H1 (cell line): ENCODE measurements around the gene CPLX1. TPM values are rescaled to one million over a fixed set of nuclear protein-coding genes. Genes with fewer than 3 reads are reported as not detected.

Experiments
- CTCF ChIA-PET: fragments of 300-600 bp; sonication (Branson Sonifier 250); formaldehyde crosslinking; loops from one replicate; lab custom pipeline; 2021; ENCODE audit not compliant: partially characterized antibody; lab: Charles Lee
- POLR2A ChIA-PET: fragments of 300-600 bp; sonication (Branson Sonifier 250); formaldehyde crosslinking; loops from one replicate; lab custom pipeline; 2021; ENCODE audit warnings: inconsistent platforms; ENCODE audit not compliant: partially characterized antibody; lab: Charles Lee
- DNase-seq, 2 experiments: peaks; one replicate each; pipeline versions ENCODE4 v3.0.0 to v3.0.0-alpha.2; 2010 to 2022; ENCODE audit warnings: low spot score in 2 of 2, low read depth in 1 of 2, mixed read lengths in 1 of 2
- FAIRE-seq: peaks from 2 replicates; lab custom pipeline; 2011; peaks lifted over from hg19 to GRCh38; lab: Jason Lieb, UNC
- H2AFZ ChIP-seq: 2 replicates; pipeline ENCODE4 v1.8.1; 2012; ENCODE audit warnings: low read length, inconsistent platforms
- H2AK5ac ChIP-seq: 2 replicates; pipeline ENCODE4 v1.6.1; 2013; ENCODE audit warnings: low read depth, low read length
- H2BK120ac ChIP-seq: replicated peaks from 2 replicates; pipeline ENCODE3; 2013; ENCODE audit warnings: low read depth, low read length, inconsistent platforms
- H2BK12ac ChIP-seq: 2 replicates; pipeline ENCODE4 v1.6.1; 2013; ENCODE audit warnings: low read depth, low read length
- H2BK15ac ChIP-seq: 2 replicates; pipeline ENCODE4 v1.6.1; 2013; ENCODE audit warnings: low read length
- H2BK20ac ChIP-seq: 2 replicates; pipeline ENCODE4 v1.6.1; 2013; ENCODE audit warnings: low read length
- H2BK5ac ChIP-seq: 2 replicates; pipeline ENCODE4 v1.6.1; 2013; ENCODE audit warnings: low read depth, low read length
- H3K14ac ChIP-seq: 2 replicates; pipeline ENCODE4 v1.6.1; 2013; ENCODE audit warnings: inconsistent platforms; ENCODE audit not compliant: insufficient read length
- H3K18ac ChIP-seq: 2 replicates; pipeline ENCODE4 v1.6.1; 2013; ENCODE audit warnings: low read length; ENCODE audit errors: extremely low read depth
- H3K23ac ChIP-seq: 2 replicates; pipeline ENCODE4 v1.6.1; 2013; ENCODE audit warnings: inconsistent platforms; ENCODE audit not compliant: insufficient read length
- H3K23me2 ChIP-seq: 2 replicates; pipeline ENCODE4 v1.6.1; 2013; ENCODE audit warnings: low read depth, low read length
- H3K27ac ChIP-seq: 2 replicates; pipeline ENCODE4 v1.6.1; 2011; ENCODE audit warnings: low read depth, low read length, inconsistent platforms
- H3K27me3 ChIP-seq, 4 experiments: replicated peaks in 1 of 4; 1 replicate in 1 of 4; 2 replicates in 3 of 4; pipeline versions ENCODE4 v1.6.1 to v1.8.1; 2011 to 2013; ENCODE audit warnings: low read length in 3 of 4, mild to moderate bottlenecking in 3 of 4, inconsistent platforms in 2 of 4, mixed read lengths in 2 of 4, moderate library complexity in 1 of 4; ENCODE audit not compliant: control insufficient read depth in 3 of 4, insufficient read depth in 3 of 4; ENCODE audit errors: extremely low read depth in 1 of 4
- H3K36me3 ChIP-seq, 4 experiments: 2 replicates each; pipeline versions ENCODE4 v1.6.1 to v1.8.1; 2011 to 2013; ENCODE audit warnings: mild to moderate bottlenecking in 4 of 4, low read length in 3 of 4, moderate library complexity in 2 of 4, control low read depth in 1 of 4, inconsistent platforms in 1 of 4; ENCODE audit not compliant: insufficient read depth in 4 of 4, control insufficient read depth in 2 of 4
- H3K4ac ChIP-seq: replicated peaks from 2 replicates; pipeline ENCODE3; 2013; ENCODE audit warnings: low read length, low read depth, mixed read lengths, inconsistent platforms; ENCODE audit not compliant: insufficient read length
- H3K4me1 ChIP-seq, 4 experiments: replicated peaks in 1 of 4; 1 replicate in 1 of 4; 2 replicates in 3 of 4; pipeline versions ENCODE4 v1.6.1 to v1.8.1; 2011 to 2013; ENCODE audit warnings: low read length in 3 of 4, inconsistent platforms in 2 of 4, mixed read lengths in 1 of 4; ENCODE audit not compliant: insufficient read depth in 4 of 4, control insufficient read depth in 3 of 4
- H3K4me2 ChIP-seq, 2 experiments: 2 replicates each; pipeline versions ENCODE4 v1.6.1 to v1.8.1; 2011 to 2013; ENCODE audit warnings: low read depth in 2 of 2, low read length in 2 of 2, control low read depth in 1 of 2, inconsistent platforms in 1 of 2, mild to moderate bottlenecking in 1 of 2; ENCODE audit not compliant: insufficient read depth in 1 of 2
- H3K4me3 ChIP-seq, 4 experiments: fragments of 200-600, 300-600 bp in 1 of 4; sonication (generic), shearing (Covaris generic), sonication (Bioruptor Twin) in 1 of 4; 2 replicates each; pipeline versions ENCODE4 v1.5.1 to v1.8.1; 2011 to 2016; ENCODE audit warnings: low read length in 4 of 4, low read depth in 3 of 4, control low read depth in 2 of 4, inconsistent platforms in 2 of 4, mild to moderate bottlenecking in 2 of 4, mixed read lengths in 1 of 4, moderate library complexity in 1 of 4; ENCODE audit not compliant: insufficient read depth in 2 of 4; ENCODE audit errors: extremely low read depth in 1 of 4
- H3K56ac ChIP-seq: replicated peaks from 2 replicates; pipeline ENCODE3; 2013; ENCODE audit warnings: low read depth, mild to moderate bottlenecking, mixed read lengths, low read length, inconsistent platforms; ENCODE audit not compliant: insufficient read length
- H3K79me1 ChIP-seq: 2 replicates; pipeline ENCODE4 v1.6.1; 2013; ENCODE audit warnings: low read depth, low read length, control low read depth
- H3K79me2 ChIP-seq, 2 experiments: 2 replicates each; pipeline versions ENCODE4 v1.6.1 to v1.8.1; 2012 to 2013; ENCODE audit warnings: low read length in 2 of 2, mild to moderate bottlenecking in 2 of 2, inconsistent platforms in 1 of 2; ENCODE audit not compliant: insufficient read depth in 2 of 2, control insufficient read depth in 1 of 2
- H3K9ac ChIP-seq, 4 experiments: replicated peaks in 1 of 4; 1 replicate in 1 of 4; 2 replicates in 3 of 4; pipeline versions ENCODE4 v1.6.1 to v1.8.1; 2011 to 2013; ENCODE audit warnings: low read depth in 3 of 4, low read length in 3 of 4, control low read depth in 2 of 4, mild to moderate bottlenecking in 2 of 4, moderate library complexity in 2 of 4, inconsistent platforms in 1 of 4; ENCODE audit errors: extremely low read depth in 1 of 4
- H3K9me3 ChIP-seq, 2 experiments: 2 replicates each; pipeline versions ENCODE4 v1.6.1 to v1.8.1; 2012 to 2013; ENCODE audit warnings: mild to moderate bottlenecking in 2 of 2, moderate library complexity in 2 of 2, control low read depth in 1 of 2, inconsistent platforms in 1 of 2, low read depth in 1 of 2, low read length in 1 of 2, mixed read lengths in 1 of 2; ENCODE audit not compliant: insufficient read depth in 2 of 2
- H4K20me1 ChIP-seq, 2 experiments: replicated peaks in 1 of 2; 2 replicates each; pipeline versions ENCODE3 to v1.8.1; 2011 to 2013; ENCODE audit warnings: inconsistent platforms in 2 of 2, low read length in 2 of 2, mild to moderate bottlenecking in 1 of 2; ENCODE audit not compliant: insufficient read depth in 2 of 2, control insufficient read depth in 1 of 2
- H4K5ac ChIP-seq: 2 replicates; pipeline ENCODE4 v1.6.1; 2013; ENCODE audit warnings: low read length, low read depth, mixed read lengths, inconsistent platforms; ENCODE audit not compliant: insufficient read length
- H4K8ac ChIP-seq: 2 replicates; pipeline ENCODE4 v1.8.0; 2013; ENCODE audit warnings: mild to moderate bottlenecking, moderate library complexity, low read length, inconsistent platforms; ENCODE audit not compliant: insufficient read depth; ENCODE audit errors: extremely low read depth
- H4K91ac ChIP-seq: replicated peaks from 2 replicates; pipeline ENCODE3; 2013; ENCODE audit warnings: low read length, mixed read lengths, inconsistent platforms; ENCODE audit not compliant: insufficient read length
- CBX5 ChIP-seq: fragments of 300-800, 300-1000 bp; sonication (generic); IDR thresholded peaks from 2 replicates; pipeline ENCODE4 v1.7.1; 2016; ENCODE audit warnings: antibody characterized with exemption, low read length, low read depth
- CHD2 ChIP-seq: IDR thresholded peaks from 2 replicates; pipeline ENCODE4 v1.6.1; 2012; ENCODE audit warnings: low read length, improper control_type of control experiment
- JUN ChIP-seq: IDR thresholded peaks from 2 replicates; pipeline ENCODE4 v1.6.1; 2011; ENCODE audit warnings: low read depth, mild to moderate bottlenecking, improper control_type of control experiment, low read length
- NANOG ChIP-seq: IDR thresholded peaks from 2 replicates; pipeline ENCODE4 v1.6.1; 2011; ENCODE audit warnings: low read length, low read depth, mild to moderate bottlenecking, inconsistent platforms; ENCODE audit not compliant: insufficient read depth, poor library complexity, severe bottlenecking
- TAF1 ChIP-seq: IDR thresholded peaks from 2 replicates; pipeline ENCODE4 v1.6.1; 2011; ENCODE audit warnings: mild to moderate bottlenecking, low read depth, low read length
- TBP ChIP-seq: IDR thresholded peaks from 2 replicates; pipeline ENCODE4 v1.6.1; 2011; ENCODE audit warnings: low read depth, low read length, improper control_type of control experiment
- TEAD4 ChIP-seq: IDR thresholded peaks from 2 replicates; pipeline ENCODE4 v1.6.1; 2012; ENCODE audit warnings: low read depth, low read length, inconsistent platforms, mixed read lengths
- WGBS, 2 experiments: shearing (Covaris generic) in 1 of 2; methylation state at CpG; one replicate each; pipeline versions ENCODE4 v1.1.6 to v1.1.7; 2013 to 2015; ENCODE audit warnings: low lambda C conversion rate in 2 of 2, mixed read lengths in 2 of 2, inconsistent platforms in 1 of 2, low coverage in 1 of 2, missing lambda C conversion rate in 1 of 2; ENCODE audit not compliant: insufficient replicate concordance in 2 of 2, insufficient coverage in 1 of 2, insufficient read length in 1 of 2; ENCODE audit errors: extremely low coverage in 1 of 2, missing lambda C conversion rate in 1 of 2; 5-methylcytosine and 5-hydroxymethylcytosine counted together
- polyA plus RNA-seq, 7 experiments: library from polyadenylated mRNA; depleted of rRNA in 3 of 7; stranded (reverse) in 5 of 7; unstranded in 2 of 7; fragments of >200 nt in 5 of 7; fragments of 200-250 nt in 2 of 7; gene quantifications; 1 replicate in 5 of 7; 2 replicates in 1 of 7; 4 replicates in 1 of 7; pipeline versions ENCODE4 v1.2.1 to v1.2.3, GENCODE V29; 2011 to 2013; ENCODE audit warnings: missing spikeins in 2 of 7, mixed read lengths in 2 of 7
- total RNA-seq: library from RNA; stranded (reverse); fragmentation: NEBNext Ultra II Directional; extraction: Animal tissue kit (Norgen Biotek cat#: 25700); gene quantifications from 2 replicates; pipeline ENCODE4 v1.2.1, GENCODE V29; 2021

Gene CPLX1
- total and polyA plus RNA-seq, 2 of the 8 experiments (the other 6 are each of a cell fraction or from before 2014, with no cell fraction given), result 0.32 to 0.56 TPM

GRCh38 chr4:740011-740410 lies 85.9 kb downstream of the CPLX1 start:
- no peak overlapping the region for H2BK5ac ChIP-seq
- H3K27ac ChIP-seq, result no peak overlapping the region
- no peak overlapping the region for H3K4me2 ChIP-seq
- H2BK120ac ChIP-seq, result no peak overlapping the region
- no peak overlapping the region for H3K14ac ChIP-seq
- TF ChIP-seq TAF1, result no peak
- TF ChIP-seq JUN, result no peak
- TF ChIP-seq CHD2, result no peak
- TF ChIP-seq TEAD4, result no peak
- no peak for TF ChIP-seq NANOG
- TF ChIP-seq TBP, result no peak
- no peak for TF ChIP-seq CBX5
- ChIA-PET POLR2A (no interaction called here), CTCF (interaction anchor here (0.8 to 3.4 kb wide), 5 partner anchors 10 to 152 kb away, joined by 3 to 30 read pairs (median 13); no protein-coding TSS in a partner anchor)
- FAIRE-seq (no peak), DNase-seq (no peak)
- no peak overlapping the region for H2BK15ac ChIP-seq
- no peak overlapping the region for H3K4ac ChIP-seq
- no peak overlapping the region for H2AFZ ChIP-seq
- H3K9me3 ChIP-seq, result no peaks in the 10 kb centered on the region; a peak in 1 of 4 replicates
- peaks cover 9 to 17% of the 10 kb centered on the region in 2 experiments for H4K20me1 ChIP-seq
- no peak overlapping the region for H4K91ac ChIP-seq
- no peak overlapping the region for H2BK12ac ChIP-seq
- no peaks in the 10 kb centered on the region for H3K27me3 ChIP-seq
- no peak overlapping the region for H4K8ac ChIP-seq
- no peak overlapping the region for H2BK20ac ChIP-seq
- no peaks in the 10 kb centered on the region for H3K4me1 ChIP-seq
- no peak overlapping the region for H4K5ac ChIP-seq
- peaks cover 2 to 36% (median 22%) of the 10 kb centered on the region in 4 experiments; a peak in 6 of 8 replicates for H3K36me3 ChIP-seq
- no peak overlapping the region for H3K23ac ChIP-seq
- no peak overlapping the region for H3K4me3 ChIP-seq
- H3K56ac ChIP-seq, result no peak overlapping the region
- WGBS, 2 experiments, result 90% methylated on average over 12 of the region's 12 CpGs; no CpG with 5 or more reads in 1 of the 2 experiments
- H2AK5ac ChIP-seq, result no peak overlapping the region
- no peaks in the 10 kb centered on the region for H3K79me2 ChIP-seq
- H3K23me2 ChIP-seq, result no peaks in the 10 kb centered on the region
- no peak overlapping the region for H3K9ac ChIP-seq
- H3K18ac ChIP-seq, result no peak overlapping the region
- no peaks in the 10 kb centered on the region for H3K79me1 ChIP-seq
